Endodermal cell (in vitro differentiated cells): Measurements from ENCODE around the gene KRT3. TPM values are rescaled to one million over a fixed set of nuclear protein-coding genes. Genes with fewer than 3 reads are reported as not detected.
"Not testable (repeated sequence)": the region's sequence is repeated elsewhere in the genome, so short reads cannot be mapped to it uniquely, and the experiment has no call there.

Source experiments
- DNase-seq: peaks from one replicate; pipeline ENCODE4 v3.0.0-alpha.2; 2017
- H3K27ac ChIP-seq: 2 replicates; pipeline ENCODE4 v1.5.1; 2013; ENCODE audit warnings: mild to moderate bottlenecking, low read depth, low read length, moderate library complexity
- H3K27me3 ChIP-seq: 2 replicates; pipeline ENCODE4 v1.6.1; 2013; ENCODE audit warnings: mild to moderate bottlenecking, low read length, moderate library complexity; ENCODE audit not compliant: insufficient read depth, control insufficient read depth, poor library complexity, severe bottlenecking
- H3K36me3 ChIP-seq: 2 replicates; pipeline ENCODE4 v1.7.0; 2013; ENCODE audit warnings: mild to moderate bottlenecking, low read length, moderate library complexity; ENCODE audit not compliant: control insufficient read depth, insufficient read depth
- H3K4me1 ChIP-seq: one replicate; pipeline ENCODE4 v1.7.0; 2013; ENCODE audit warnings: low read length; ENCODE audit not compliant: control insufficient read depth, insufficient read depth
- H3K4me3 ChIP-seq: 2 replicates; pipeline ENCODE4 v1.5.1; 2013; ENCODE audit warnings: mild to moderate bottlenecking, low read length, moderate library complexity
- H3K9ac ChIP-seq: 2 replicates; pipeline ENCODE4 v1.6.1; 2013; ENCODE audit warnings: mild to moderate bottlenecking, low read length, moderate library complexity; ENCODE audit not compliant: poor library complexity, severe bottlenecking; ENCODE audit errors: extremely low read depth
- H3K9me3 ChIP-seq: 2 replicates; pipeline ENCODE4 v1.6.1; 2013; ENCODE audit warnings: mild to moderate bottlenecking, low read length, moderate library complexity; ENCODE audit not compliant: control insufficient read depth
- H3K27ac Mint-ChIP-seq: 2 replicates; pipeline ENCODE4 v1.8.0; 2020; ENCODE audit warnings: mixed read lengths
- H3K27me3 Mint-ChIP-seq: 2 replicates; pipeline ENCODE4 v1.8.0; 2021; ENCODE audit warnings: mild to moderate bottlenecking, mixed read lengths; ENCODE audit not compliant: insufficient read depth
- H3K36me3 Mint-ChIP-seq: 2 replicates; pipeline ENCODE4 v1.8.0; 2020; ENCODE audit warnings: low read depth, mixed read lengths
- H3K4me1 Mint-ChIP-seq: 2 replicates; pipeline ENCODE4 v1.8.0; 2020; ENCODE audit warnings: mixed read lengths
- H3K4me3 Mint-ChIP-seq: 2 replicates; pipeline ENCODE4 v1.8.0; 2020; ENCODE audit warnings: mild to moderate bottlenecking, moderate library complexity, mixed read lengths
- H3K9me3 Mint-ChIP-seq: 2 replicates; pipeline ENCODE4 v1.8.0; 2020; ENCODE audit warnings: mild to moderate bottlenecking, mixed read lengths
- WGBS, 2 experiments: methylation state at CpG; one replicate each; pipeline versions ENCODE4 v1.1.5 to v1.1.7; 2013; ENCODE audit warnings: missing lambda C conversion rate in 2 of 2, mixed read lengths in 1 of 2; ENCODE audit not compliant: insufficient coverage in 1 of 2, insufficient read length in 1 of 2; 5-methylcytosine and 5-hydroxymethylcytosine counted together
- total RNA-seq, 2 donors: library from RNA; stranded (reverse); fragmentation: NEBNext Ultra II Directional in 1 of 2; extraction: Animal tissue kit (Norgen Biotek cat#: 25700) in 1 of 2; gene quantifications; 2 replicates in 1 of 2; 3 replicates in 1 of 2; pipeline ENCODE4 v1.2.1, GENCODE V29; 2021
- TF ChIP-seq, protein P1 (sequence below): fragments of 200-600 bp; sonication (generic); conservative IDR thresholded peaks from 2 replicates; pipeline ENCODE4 v1.5.0; 2021; ENCODE audit warnings: antibody characterized with exemption, mild to moderate bottlenecking

The KRT3 gene
- total RNA-seq, 2 donors from 2014 or later: not detected

DNA sequence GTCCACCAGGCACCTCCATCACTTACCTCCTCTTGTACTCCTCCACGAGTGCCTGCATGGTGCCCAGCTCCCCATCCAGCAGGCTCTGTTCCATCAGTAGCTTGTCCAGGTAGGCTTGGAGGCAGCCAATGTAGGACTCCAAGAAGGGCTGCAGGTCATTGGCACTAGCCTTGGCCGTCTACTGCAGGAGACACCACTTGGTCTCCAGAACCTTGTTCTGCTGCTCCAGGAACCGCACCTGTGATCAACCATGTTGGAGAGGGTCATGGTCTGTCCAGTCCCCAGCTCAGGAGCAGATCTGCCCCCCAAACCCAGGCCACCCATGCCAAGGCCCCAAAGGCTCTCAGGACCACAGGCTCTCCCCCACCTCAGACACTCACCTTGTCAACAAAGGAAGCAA, 42.6 kb downstream of the KRT3 start:
- no peaks in the 10 kb centered on the region for H3K4me1 ChIP-seq
- H3K27ac ChIP-seq: no peak overlapping the region
- TF ChIP-seq, protein P1, sequence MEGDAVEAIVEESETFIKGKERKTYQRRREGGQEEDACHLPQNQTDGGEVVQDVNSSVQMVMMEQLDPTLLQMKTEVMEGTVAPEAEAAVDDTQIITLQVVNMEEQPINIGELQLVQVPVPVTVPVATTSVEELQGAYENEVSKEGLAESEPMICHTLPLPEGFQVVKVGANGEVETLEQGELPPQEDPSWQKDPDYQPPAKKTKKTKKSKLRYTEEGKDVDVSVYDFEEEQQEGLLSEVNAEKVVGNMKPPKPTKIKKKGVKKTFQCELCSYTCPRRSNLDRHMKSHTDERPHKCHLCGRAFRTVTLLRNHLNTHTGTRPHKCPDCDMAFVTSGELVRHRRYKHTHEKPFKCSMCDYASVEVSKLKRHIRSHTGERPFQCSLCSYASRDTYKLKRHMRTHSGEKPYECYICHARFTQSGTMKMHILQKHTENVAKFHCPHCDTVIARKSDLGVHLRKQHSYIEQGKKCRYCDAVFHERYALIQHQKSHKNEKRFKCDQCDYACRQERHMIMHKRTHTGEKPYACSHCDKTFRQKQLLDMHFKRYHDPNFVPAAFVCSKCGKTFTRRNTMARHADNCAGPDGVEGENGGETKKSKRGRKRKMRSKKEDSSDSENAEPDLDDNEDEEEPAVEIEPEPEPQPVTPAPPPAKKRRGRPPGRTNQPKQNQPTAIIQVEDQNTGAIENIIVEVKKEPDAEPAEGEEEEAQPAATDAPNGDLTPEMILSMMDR: no peak
- Mint-ChIP-seq H3K9me3 (no peaks in the 10 kb centered on the region), H3K4me1 (no peaks in the 10 kb centered on the region), H3K36me3 (no peaks in the 10 kb centered on the region), H3K27me3 (peaks cover 41% of the 10 kb centered on the region), H3K4me3 (no peak overlapping the region), H3K27ac (no peak overlapping the region)
- no peaks in the 10 kb centered on the region for H3K36me3 ChIP-seq
- H3K4me3 ChIP-seq: no peak overlapping the region
- H3K9me3 ChIP-seq: no peaks in the 10 kb centered on the region
- H3K27me3 ChIP-seq: peaks cover 67% of the 10 kb centered on the region
- no peak for DNase-seq
- 83% methylated on average over 3 of the region's 3 CpGs; no CpG with 5 or more reads in 1 of the 2 experiments for WGBS, 2 experiments
- H3K9ac ChIP-seq: no peak overlapping the region

- Mint-ChIP-seq H3K36me3 (no peaks in the 10 kb centered on the region), H3K27me3 (peaks cover 41% of the 10 kb centered on the region)
Measured at GRCh38 chr12:52752516-52752915, 43.4 kb downstream of the KRT3 start.

DNA sequence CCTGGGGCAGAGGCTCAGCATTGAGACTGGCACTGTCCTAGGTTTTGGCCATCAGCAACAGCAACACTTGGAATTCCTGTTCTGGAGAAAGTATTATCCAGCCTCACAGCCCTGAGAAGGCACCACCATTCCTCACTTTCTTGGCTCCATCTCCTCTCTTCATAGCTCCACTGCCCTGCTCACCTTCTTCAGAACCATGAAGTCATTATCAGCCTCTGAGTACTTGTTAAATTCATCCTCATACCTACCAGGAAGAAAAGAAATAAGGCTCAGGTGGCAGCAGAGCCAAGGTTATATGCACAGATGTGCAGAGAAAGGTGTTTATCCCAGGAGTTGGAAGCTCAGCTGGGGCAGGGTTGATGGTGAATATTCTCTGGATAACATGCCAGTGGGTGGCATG, 44.1 kb downstream of the KRT3 start:
- no peaks in the 10 kb centered on the region for H3K9me3 Mint-ChIP-seq
- H3K9me3 ChIP-seq: no peaks in the 10 kb centered on the region
- TF ChIP-seq, protein P1: no peak
- peaks cover 67% of the 10 kb centered on the region for H3K27me3 ChIP-seq
- no peak overlapping the region for H3K4me3 Mint-ChIP-seq
- H3K27ac Mint-ChIP-seq: no peak overlapping the region
- H3K27me3 Mint-ChIP-seq: peaks cover 41% of the 10 kb centered on the region
- no peaks in the 10 kb centered on the region for H3K4me1 ChIP-seq
- DNase-seq: no peak
- H3K27ac ChIP-seq: no peak overlapping the region
- H3K36me3 Mint-ChIP-seq: no peaks in the 10 kb centered on the region
- H3K36me3 ChIP-seq: no peaks in the 10 kb centered on the region
- no peak overlapping the region for H3K9ac ChIP-seq
- H3K4me1 Mint-ChIP-seq: no peaks in the 10 kb centered on the region
- H3K4me3 ChIP-seq: no peak overlapping the region

More at GRCh38 chr12:52752516-52752915, 43.4 kb downstream of the KRT3 start:
- no peak overlapping the region for H3K9ac ChIP-seq
- WGBS, 2 experiments: 78 to 100% methylated on average over 2 of the region's 2 CpGs
- H3K36me3 ChIP-seq: no peaks in the 10 kb centered on the region
- no peak overlapping the region for H3K27ac ChIP-seq
- TF ChIP-seq, protein P1: no peak
- no peaks in the 10 kb centered on the region for H3K4me1 ChIP-seq
- Mint-ChIP-seq H3K9me3 (no peaks in the 10 kb centered on the region), H3K4me3 (no peak overlapping the region), H3K4me1 (no peaks in the 10 kb centered on the region), H3K27ac (no peak overlapping the region)
- DNase-seq: no peak
- H3K9me3 ChIP-seq: no peaks in the 10 kb centered on the region
- no peak overlapping the region for H3K4me3 ChIP-seq
- peaks cover 61% of the 10 kb centered on the region for H3K27me3 ChIP-seq

DNA sequence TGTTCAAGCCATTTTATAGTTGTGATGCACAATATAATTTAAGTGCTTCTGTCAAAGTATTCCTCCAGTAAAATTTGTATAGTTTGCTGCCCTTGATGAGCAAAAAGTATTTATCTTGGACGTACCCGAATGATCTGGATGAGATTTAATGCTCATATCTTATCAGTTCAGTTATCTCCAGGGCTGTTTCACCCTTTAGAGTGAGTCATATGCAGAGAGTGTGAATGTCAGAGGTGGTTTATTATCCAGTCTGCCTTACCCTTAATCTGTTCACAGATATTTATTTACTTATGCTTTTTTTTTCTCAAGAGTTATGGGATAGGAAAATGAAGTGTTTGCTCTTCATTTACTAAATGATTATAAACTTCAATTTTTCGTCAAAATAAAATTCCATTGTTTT, 45.4 kb downstream of the KRT3 start:
- H3K4me3 Mint-ChIP-seq: not testable (repeated sequence)
- H3K27me3 ChIP-seq: peaks cover 77% of the 10 kb centered on the region
- peaks cover 47% of the 10 kb centered on the region for H3K27me3 Mint-ChIP-seq

More for the DNA sequence above, 45.4 kb downstream of the KRT3 start:
- 90% methylated on average over 2 of the region's 3 CpGs; no CpG with 5 or more reads in 1 of the 2 experiments for WGBS, 2 experiments
- H3K9me3 Mint-ChIP-seq, DNase-seq, H3K27ac ChIP-seq, H3K36me3 Mint-ChIP-seq, H3K9ac ChIP-seq, H3K4me1 ChIP-seq, H3K4me3 ChIP-seq, H3K9me3 ChIP-seq, H3K27ac Mint-ChIP-seq, H3K4me1 Mint-ChIP-seq, H3K36me3 ChIP-seq: not testable (repeated sequence)
